Hepatic stellate cell (primary cell): ENCODE measurements around the gene AP5Z1.
A peak's percentile ranks its signal among the peaks of the same experiment; 100 is the strongest.

Experiments used
- DNase-seq: peaks from one replicate; pipeline ENCODE4 v3.0.0; 2011; ENCODE audit warnings: low spot score

Gene AP5Z1

GRCh38 chr7:4803397-4804241 lies 28.2 kb downstream of the AP5Z1 start:
- DNase-seq, result no peak

DNA sequence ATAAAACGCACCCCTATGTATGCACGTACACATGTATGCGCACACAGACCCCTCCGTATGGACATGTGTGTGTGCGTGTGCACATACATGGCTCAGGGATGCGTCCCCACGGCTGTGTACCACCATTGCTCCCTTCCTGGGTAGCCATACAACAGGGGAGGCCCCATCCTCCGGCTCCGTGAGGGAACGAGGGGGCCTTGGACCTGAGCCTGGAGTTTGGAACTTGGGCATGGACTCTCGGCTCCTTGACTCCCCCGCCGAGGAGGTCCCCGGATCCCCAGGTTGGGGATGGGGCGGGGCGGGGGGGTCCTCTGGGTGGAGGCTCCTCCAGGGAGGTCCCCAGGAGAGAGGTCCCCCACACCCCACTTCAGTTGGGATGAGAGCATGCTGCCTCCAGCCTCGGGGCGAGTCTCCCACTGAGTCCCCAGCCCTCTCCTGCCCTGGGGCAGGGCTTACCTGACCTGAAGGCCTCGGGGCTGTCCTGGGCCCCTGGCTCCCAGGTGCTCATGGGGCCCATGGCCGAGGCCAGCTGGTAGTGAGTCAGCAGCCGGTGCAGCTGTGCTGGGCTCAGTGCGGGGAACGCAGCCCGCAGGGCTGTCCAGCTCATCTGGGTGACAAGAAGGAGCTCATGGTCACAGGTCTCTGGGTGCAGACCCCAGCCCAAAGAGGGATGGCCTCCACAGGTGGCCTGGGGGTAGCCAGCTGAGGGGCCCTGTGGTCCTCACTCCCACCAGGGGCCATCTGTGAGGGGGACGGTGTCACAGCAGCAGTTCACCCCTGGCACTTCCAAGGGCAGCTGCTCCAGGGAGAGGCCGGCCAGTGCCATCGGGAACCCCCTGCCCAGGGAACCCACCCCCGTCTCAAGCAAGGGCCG lies 29.9 kb downstream of the AP5Z1 start:
- no peak for DNase-seq

DNA sequence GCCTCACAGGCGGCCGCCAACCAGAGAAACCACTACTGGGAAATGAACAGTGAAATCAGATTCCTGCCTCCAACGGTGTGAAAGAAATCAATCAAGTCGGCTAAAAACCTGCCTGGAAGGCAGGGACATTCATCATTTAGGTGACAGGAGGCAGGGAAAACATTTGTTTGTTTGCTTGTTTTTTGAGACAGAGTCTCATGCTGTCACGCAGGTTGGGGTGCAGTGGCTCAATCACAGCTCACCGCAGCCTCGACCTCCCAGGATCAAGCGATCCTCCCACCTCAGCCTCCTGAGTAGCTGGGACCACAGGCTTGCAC lies 30.5 kb downstream of the AP5Z1 start:
- DNase-seq, result no peak

GRCh38 chr7:4806983-4807597 lies 31.7 kb downstream of the AP5Z1 start:
- DNase-seq, result no peak

DNA sequence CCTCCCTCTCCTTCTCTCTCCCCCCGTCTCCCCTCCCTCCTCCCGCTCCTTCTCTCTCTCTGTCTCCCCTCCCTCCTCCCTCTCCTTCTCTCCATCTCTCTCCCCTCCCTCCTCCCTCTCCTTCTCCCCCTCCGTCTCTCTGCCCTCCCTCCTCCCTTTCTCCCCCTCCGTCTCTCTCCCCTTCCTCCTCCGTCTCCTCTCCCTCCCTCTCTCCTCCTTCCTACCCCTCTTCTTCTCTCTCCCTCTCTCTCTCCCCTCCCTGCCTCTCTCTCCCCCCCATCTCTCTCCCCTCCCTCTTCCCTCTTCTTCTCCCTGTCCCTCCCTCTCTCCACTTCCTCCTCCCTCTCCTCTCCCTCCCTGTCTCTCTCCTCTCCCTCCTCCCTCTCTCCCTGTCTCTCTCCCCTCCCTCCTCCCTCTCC lies 32.2 kb downstream of the AP5Z1 start:
- no peak for DNase-seq

- DNase-seq, result no peak
Measured at GRCh38 chr7:4808026-4808425, 32.6 kb downstream of the AP5Z1 start.

DNA sequence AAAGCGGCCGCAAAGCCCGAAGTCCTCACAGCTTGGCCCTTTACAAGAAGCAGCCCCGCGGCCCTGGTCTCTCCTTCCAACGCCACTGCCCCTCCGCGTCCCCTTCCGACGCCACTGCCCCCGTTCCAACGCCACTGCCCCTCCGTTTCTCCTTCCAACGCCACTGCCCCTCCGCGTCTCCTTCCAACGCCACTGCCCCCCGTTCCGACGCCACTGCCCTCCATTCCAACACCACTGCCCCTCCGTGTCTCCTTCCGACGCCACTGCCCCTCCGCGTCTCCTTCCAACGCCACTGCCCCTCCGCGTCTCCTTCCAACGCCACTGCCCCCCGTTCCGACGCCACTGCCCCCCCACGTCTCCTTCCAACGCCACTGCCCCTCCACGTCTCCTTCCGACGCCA lies 33.1 kb downstream of the AP5Z1 start:
- DNase-seq, result no peak

DNA sequence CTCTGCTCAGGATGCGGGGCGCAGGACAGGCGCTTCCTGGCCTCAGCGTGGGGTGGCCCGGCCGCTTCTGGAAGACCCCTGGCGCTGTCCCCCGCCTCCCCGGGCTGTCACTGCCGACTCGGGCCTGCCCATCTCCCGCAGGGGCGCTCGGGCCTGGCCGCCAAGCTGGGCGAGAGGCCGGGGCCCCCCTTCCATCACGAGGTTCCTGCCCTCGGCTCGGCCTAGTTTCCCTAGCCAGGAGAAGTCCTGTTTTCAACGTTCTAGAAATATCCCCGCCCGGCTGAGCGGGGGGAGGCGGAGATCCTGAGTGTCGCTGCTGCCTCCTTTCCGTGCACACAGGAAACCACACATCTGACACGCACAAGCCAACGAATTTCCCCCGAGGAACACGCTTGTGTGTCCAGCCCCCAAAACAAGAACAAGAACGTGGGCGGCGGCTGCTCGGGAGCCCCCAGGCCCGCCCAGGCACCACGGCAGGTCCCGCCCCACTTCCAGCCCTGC lies 33.7 kb downstream of the AP5Z1 start:
- DNase-seq, result peak; percentile 45

DNA sequence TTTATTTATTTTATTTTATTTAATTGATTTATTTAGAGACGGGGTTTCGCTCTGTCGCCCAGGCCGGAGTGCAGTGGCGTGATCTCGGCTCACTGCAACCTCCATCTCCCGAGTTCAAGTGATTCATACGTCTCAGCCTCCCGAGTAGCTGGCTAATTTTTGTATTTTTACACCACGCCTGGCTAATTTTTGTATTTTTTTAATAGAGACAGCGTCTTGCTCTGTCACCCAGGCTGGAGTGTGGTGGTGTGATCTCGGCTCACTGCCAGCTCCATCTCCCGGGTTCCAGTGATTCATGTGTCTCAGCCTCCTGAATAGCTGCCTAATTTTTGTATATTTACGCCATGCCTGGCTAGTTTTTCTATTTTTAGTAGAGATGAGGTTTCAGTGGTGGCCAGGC lies 34.2 kb downstream of the AP5Z1 start:
- no peak for DNase-seq

DNA sequence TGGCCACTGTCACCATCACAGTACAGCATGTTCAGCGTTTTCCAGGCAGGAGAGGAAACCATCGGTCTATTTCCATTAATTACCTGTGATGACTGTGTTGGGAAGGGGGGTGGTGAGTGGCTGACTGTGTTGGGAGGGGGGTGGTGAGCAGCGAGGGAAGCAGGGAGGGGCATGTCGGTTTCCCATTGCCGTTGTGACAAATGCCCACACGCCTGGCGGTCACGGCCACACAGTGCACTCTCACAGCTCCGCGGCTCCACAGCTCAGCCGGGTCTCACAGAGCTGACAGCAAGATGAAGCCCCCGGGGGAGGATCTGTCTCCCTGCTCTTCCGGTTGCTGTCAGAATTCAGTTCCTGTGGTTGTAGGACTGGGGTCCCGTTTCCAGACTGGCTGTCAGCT lies 39.0 kb downstream of the AP5Z1 start:
- no peak for DNase-seq

DNA sequence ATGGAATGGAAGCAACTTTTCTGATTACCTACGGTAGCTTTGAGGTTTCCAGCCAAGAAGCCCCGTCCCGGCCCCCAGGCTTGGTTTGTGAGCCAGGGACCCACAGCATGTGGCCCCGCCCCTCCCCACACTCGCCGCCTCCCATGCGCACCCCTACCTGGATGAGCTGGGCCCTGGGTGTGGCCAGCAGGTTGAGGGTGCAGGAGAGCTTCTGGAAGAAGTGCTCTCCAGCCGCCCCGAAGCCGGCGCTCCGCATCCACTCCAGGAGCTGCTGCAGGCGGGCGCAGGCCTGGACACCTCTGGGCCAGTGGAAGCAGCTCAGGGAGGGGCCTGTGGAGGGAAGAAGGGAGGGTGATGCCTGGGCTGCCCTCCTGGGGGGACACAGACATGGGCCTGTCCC lies 39.7 kb downstream of the AP5Z1 start:
- no peak for DNase-seq

- no peak for DNase-seq
Measured at GRCh38 chr7:4815609-4816418, 40.4 kb downstream of the AP5Z1 start.

- no peak for DNase-seq
Measured at GRCh38 chr7:4816419-4817080, 41.1 kb downstream of the AP5Z1 start.

DNA sequence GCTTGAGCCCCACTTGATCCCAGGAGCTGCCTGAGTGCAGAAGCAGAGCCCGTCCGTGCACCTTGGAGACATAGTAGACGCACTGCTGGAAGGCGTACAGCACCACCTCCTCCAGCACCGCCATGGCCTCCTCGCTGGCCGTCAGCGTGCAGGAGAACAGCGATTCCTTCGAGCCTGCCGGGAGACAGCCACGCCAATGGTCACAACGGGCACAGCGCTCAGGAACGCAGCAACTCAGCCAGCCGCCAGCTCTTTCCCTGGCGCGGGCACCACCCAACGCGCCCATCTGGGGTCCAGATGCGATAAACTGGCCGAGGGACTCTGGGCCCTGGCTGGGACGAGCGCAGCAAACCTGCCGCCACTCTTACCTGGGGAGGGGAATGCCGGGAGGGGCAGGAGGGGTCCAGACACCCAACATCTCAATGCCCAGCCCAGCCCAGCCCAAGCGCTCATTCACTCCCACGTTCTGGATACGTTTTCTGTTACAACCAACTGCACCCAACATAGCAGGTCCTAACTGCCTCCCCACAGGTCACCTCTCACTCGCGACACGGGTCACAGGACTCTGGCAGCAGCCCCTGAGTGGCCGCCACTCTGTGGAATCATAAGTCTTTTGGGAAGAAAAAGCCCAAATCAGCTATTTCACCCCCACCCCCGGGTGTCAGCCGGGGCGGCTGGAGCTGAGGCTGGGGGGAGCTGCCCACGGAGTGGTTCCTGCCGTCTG lies 41.9 kb downstream of the AP5Z1 start:
- no peak for DNase-seq

DNA sequence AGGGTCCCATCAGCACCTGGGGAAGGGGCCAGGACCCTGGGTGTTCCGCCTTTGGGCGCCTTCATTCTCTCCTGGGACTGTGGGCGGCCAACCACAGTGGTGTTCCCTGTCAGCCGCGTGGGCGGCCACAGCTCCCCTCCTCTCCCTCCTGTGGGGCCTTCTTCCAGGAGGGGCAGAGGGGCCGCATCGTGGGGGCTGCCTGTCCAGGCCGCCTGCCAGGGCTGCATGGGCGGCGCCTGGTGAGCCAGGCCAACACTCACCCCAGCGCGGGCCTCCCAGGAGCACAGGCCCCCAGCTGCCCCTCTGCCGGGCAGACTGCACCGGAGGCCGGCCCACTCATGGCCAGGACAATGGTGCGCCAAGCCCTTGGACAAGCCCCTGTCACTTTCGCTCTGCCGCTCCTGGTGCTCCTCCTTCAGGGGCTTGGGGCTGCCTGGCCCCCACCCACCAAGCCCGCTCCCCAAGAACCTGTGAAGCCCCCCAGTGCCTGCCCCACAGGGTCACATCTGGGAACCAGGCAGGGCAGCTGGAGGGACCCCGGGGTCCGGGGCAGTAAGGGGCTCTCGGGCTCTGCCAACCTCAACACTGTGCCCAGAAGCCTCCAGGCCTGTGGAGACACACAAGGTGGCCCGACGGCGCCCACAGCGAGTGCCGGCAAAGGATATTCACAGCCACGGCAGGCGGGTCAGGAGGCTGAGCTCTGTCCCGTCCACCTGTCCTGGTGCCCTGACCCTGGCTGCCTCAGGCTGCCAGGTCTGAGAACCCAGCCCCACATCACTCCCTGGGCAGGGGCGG lies 42.8 kb downstream of the AP5Z1 start:
- no peak for DNase-seq

DNA sequence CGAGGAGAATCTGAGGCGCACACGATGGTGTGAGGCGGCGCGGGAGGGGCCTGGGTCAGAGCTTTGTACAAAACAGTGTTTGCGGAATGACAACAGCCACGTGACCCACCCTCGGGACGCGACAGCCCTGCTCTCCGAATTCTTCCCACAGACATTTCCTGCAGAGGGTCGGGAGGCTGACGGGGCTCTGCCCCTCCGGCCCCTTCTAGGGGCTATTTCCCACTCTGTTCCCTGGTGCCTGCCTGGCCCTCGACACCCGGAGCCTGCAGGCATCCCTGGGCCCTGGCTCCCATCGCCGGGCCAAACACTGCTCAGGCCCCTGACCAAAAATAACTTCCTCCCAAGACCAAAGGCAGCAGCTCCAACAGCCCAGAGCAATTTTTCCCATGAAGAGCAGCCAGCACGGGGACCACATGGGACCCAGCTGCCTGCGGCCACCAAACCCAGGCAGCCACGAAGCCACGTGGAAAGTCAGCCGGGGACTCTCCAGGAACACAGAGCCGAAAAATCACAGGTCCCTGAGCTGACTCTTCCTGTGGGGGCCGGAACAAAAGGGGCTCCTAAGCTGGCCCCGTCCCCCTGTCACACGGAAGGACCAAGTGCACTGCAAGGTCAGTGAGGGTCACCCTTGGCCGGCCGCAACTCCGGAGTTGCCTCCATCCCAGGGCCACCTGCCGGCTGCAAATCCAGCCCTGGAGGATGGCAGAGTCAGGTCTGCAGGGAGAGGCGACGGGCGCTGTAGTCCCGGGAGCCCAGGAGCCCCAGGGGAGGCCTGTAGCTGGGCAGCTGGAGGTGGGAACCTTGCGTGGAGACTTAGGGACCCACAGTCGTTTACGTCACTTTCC lies 44.4 kb downstream of the AP5Z1 start:
- DNase-seq, result no peak

DNA sequence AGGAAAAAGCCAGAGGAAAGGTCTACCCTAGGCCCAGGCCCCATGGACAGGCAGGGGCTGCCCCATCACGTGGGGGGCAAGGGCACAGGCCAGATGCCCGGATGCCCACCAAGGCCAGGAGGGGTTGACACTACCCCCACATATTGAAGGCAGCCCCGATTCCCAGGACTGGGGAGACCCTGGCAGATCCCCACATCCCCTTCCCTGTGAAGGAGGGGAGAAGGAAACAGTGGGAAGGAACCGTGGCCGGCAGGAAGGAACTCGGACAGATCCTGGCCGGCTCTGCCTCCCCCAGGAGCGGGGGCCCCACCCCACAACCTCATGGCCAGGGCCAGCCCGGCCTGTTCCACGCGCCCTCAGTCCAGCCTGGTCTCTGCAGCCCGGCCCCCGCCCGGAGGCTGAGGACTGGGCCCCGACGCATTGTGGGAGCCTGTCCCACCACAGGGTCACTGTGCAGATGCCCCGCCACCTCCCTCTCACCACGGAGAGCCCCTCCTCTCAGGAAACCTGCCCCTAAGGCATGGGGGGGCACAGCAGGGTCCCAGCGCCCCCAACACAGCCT lies 45.1 kb downstream of the AP5Z1 start:
- no peak for DNase-seq

GRCh38 chr7:4820967-4821471 lies 45.6 kb downstream of the AP5Z1 start:
- DNase-seq, result no peak
